Neural progenitor cell (in vitro differentiated cells): ENCODE measurements around the gene SRRM1.

Experiments
- EZH2 ChIP-seq: fragments of 200-600 bp; sonication (generic); IDR thresholded peaks from 2 replicates; pipeline ENCODE4 v1.6.1; 2017; ENCODE audit warnings: antibody characterized with exemption, mild to moderate bottlenecking, moderate library complexity
- TF ChIP-seq, protein P1 (sequence below): fragments of 200-600 bp; sonication (generic); IDR thresholded peaks from 2 replicates; pipeline ENCODE4 v1.5.1; 2017; ENCODE audit warnings: antibody characterized with exemption, mild to moderate bottlenecking

DNA sequence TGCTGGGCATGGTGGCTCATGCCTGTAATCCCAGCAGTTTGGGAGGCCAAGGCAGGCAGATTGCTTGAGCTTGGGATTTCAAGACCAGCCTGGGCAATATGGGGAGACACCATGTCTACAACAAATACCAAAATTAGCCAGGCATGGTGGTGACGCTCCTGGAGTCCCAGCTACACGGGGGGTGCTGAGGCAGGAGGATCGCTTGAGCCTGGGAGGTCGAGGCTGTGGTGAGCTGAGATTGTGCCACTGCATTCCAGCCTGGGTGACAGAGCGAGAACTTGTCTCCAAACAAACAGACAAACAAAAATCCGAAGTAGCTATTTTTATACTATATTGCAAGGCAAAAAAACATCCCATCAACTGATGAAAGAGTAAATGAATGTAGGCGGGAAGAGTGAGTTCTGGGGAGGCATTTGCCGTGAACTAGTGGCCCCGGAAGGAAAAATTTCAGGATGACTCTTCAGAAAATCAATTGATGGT is 46.7 kb upstream of the SRRM1 start:
- TF ChIP-seq, protein P1, sequence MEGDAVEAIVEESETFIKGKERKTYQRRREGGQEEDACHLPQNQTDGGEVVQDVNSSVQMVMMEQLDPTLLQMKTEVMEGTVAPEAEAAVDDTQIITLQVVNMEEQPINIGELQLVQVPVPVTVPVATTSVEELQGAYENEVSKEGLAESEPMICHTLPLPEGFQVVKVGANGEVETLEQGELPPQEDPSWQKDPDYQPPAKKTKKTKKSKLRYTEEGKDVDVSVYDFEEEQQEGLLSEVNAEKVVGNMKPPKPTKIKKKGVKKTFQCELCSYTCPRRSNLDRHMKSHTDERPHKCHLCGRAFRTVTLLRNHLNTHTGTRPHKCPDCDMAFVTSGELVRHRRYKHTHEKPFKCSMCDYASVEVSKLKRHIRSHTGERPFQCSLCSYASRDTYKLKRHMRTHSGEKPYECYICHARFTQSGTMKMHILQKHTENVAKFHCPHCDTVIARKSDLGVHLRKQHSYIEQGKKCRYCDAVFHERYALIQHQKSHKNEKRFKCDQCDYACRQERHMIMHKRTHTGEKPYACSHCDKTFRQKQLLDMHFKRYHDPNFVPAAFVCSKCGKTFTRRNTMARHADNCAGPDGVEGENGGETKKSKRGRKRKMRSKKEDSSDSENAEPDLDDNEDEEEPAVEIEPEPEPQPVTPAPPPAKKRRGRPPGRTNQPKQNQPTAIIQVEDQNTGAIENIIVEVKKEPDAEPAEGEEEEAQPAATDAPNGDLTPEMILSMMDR = no peak
- TF ChIP-seq EZH2 = no peak
